Skeletal muscle cell (primary cell): Measurements from ENCODE around the gene GJC3.

Experiments used
- DNase-seq: peaks from one replicate; pipeline ENCODE4 v3.0.0-alpha.2; 2010; ENCODE audit warnings: low read depth
- H3K4me3 ChIP-seq: 2 replicates; pipeline ENCODE4 v1.5.1; 2011; ENCODE audit warnings: low read depth, mild to moderate bottlenecking, control low read depth, low read length, moderate library complexity

GJC3 gene

DNA sequence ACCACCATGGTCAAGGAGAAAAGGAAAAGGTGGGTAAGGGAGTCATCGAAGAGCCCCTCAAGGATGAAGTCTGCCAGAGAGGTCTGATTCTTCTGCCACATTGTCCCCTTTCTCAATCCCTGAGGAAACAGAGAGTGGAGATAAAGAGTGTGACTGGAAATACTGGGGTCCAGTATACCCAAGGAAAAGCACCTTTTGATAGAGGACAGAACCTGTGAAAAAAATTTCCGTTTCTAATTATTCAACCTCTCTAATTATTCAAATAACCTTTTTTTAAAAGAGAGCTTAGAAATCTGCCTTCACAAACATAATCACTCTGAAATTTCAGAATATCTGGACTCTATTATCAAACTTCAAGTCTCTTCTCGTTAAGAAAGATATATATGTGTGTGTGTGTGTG lies 52.5 kb downstream of the GJC3 start, which contains the start of gene OR2AE1:
Gene OR2AE1, minus strand, starts transcription at position 101 of the 400 bp plus-strand sequence. Its CDS starts 0 bp downstream, at position 101.
- H3K4me3 ChIP-seq: no peak within 1 kb of the TSS
- DNase-seq: no peak

DNA sequence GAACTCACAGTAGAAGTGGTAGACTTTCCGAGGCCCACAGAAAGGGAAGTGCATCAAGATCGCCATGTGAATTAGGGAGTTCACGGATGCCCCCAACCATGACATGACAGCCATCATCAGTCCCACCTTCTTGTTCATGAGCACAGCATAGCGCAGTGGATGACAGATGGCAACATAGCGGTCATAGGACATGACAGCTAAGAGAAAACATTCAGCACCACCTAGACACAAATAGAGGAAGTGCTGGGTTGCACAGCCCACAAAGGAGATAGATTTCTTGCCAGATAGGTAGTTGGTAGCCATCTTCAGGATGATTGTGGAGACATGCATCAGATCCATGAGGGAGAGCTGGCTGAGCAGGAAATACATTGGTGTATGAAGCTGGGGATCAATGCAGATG lies 52.9 kb downstream of the GJC3 start:
- no peak overlapping the region for H3K4me3 ChIP-seq
- no peak for DNase-seq
